HuH-7 (cell line): ENCODE data around the gene FBXO44.

Source experiments
- DNase-seq: peaks from one replicate; pipeline ENCODE4 v3.0.0; 2011; ENCODE audit warnings: low spot score

The FBXO44 gene

GRCh38 chr1:11659748-11660147 lies 5.1 kb downstream of the FBXO44 start:
- DNase-seq: no peak

GRCh38 chr1:11661103-11661502 lies 6.4 kb downstream of the FBXO44 start:
- no peak for DNase-seq

- DNase-seq: peak; percentile 42
These were observed 9.8 kb downstream of the FBXO44 start for GRCh38 chr1:11664336-11665065.

GRCh38 chr1:11668516-11668915 lies 13.8 kb downstream of the FBXO44 start:
- DNase-seq: no peak

- DNase-seq: no peak
These were observed 16.1 kb downstream of the FBXO44 start for GRCh38 chr1:11670747-11671146.

GRCh38 chr1:11671205-11671543 lies 16.5 kb downstream of the FBXO44 start:
- no peak for DNase-seq

GRCh38 chr1:11671544-11672286 lies 17.0 kb downstream of the FBXO44 start:
- DNase-seq: peak; percentile 82

- DNase-seq: no peak
These were observed 18.6 kb downstream of the FBXO44 start for GRCh38 chr1:11673089-11673769.

- DNase-seq: no peak
These were observed 19.8 kb downstream of the FBXO44 start for GRCh38 chr1:11674488-11674887.

- no peak for DNase-seq
These were observed 20.6 kb downstream of the FBXO44 start for GRCh38 chr1:11675325-11675724.

GRCh38 chr1:11676386-11677103 lies 21.9 kb downstream of the FBXO44 start:
- DNase-seq: no peak

GRCh38 chr1:11678442-11678841 lies 23.8 kb downstream of the FBXO44 start:
- no peak for DNase-seq

GRCh38 chr1:11680270-11681070 lies 25.8 kb downstream of the FBXO44 start:
- DNase-seq: peak; percentile 52

GRCh38 chr1:11681071-11681771 lies 26.5 kb downstream of the FBXO44 start, which contains the start of gene MAD2L2:
Gene MAD2L2 (minus strand): TSS chr1:11681148. CDS start chr1:11680601, 547 bp downstream.
- peak; percentile 89 for DNase-seq

- DNase-seq: no peak
These were observed 27.7 kb downstream of the FBXO44 start for GRCh38 chr1:11682287-11682771.

GRCh38 chr1:11682799-11683198 lies 28.1 kb downstream of the FBXO44 start:
- DNase-seq: no peak

GRCh38 chr1:11684070-11684469 lies 29.4 kb downstream of the FBXO44 start:
- DNase-seq: no peak

GRCh38 chr1:11685210-11685752 lies 30.6 kb downstream of the FBXO44 start:
- DNase-seq: no peak

- DNase-seq: no peak
These were observed 33.8 kb downstream of the FBXO44 start for GRCh38 chr1:11688506-11688905.
